ENCODE data around the gene SLC6A19.
"Not testable (repeated sequence)": the region's sequence is repeated elsewhere in the genome, so short reads cannot be mapped to it uniquely, and the experiment has no call there.

The SLC6A19 gene

GRCh38 chr5:1247811-1248210, 46.4 kb downstream of the SLC6A19 start:
- DNase-seq = peak; percentile 26 to 87

GRCh38 chr5:1249366-1250280, 48.2 kb downstream of the SLC6A19 start:
- no peak for DNase-seq

- DNase-seq = no peak
Observed at GRCh38 chr5:1251678-1252580, 50.5 kb downstream of the SLC6A19 start.

GRCh38 chr5:1252681-1253080, 51.3 kb downstream of the SLC6A19 start:
- DNase-seq = no peak

GRCh38 chr5:1253456-1254105, 52.2 kb downstream of the SLC6A19 start:
- no peak for DNase-seq

GRCh38 chr5:1254196-1254595, 52.8 kb downstream of the SLC6A19 start:
- no peak for DNase-seq

- DNase-seq = no peak
Observed at GRCh38 chr5:1255081-1255561, 53.7 kb downstream of the SLC6A19 start.

- DNase-seq = no peak
Observed at GRCh38 chr5:1256776-1257175, 55.4 kb downstream of the SLC6A19 start.

GRCh38 chr5:1257363-1257762, 56.0 kb downstream of the SLC6A19 start:
- DNase-seq = no peak

- DNase-seq = no peak
Observed at GRCh38 chr5:1257841-1258240, 56.4 kb downstream of the SLC6A19 start.

- DNase-seq = no peak
Observed at GRCh38 chr5:1259806-1260480, 58.5 kb downstream of the SLC6A19 start.

- no peak for DNase-seq
Observed at GRCh38 chr5:1261643-1262042, 60.2 kb downstream of the SLC6A19 start.

- DNase-seq = no peak
Observed at GRCh38 chr5:1262381-1262780, 61.0 kb downstream of the SLC6A19 start.

GRCh38 chr5:1264211-1264610, 62.8 kb downstream of the SLC6A19 start:
- DNase-seq = no peak

- DNase-seq = no peak
Observed at GRCh38 chr5:1265026-1265425, 63.6 kb downstream of the SLC6A19 start.

- DNase-seq = no peak
Observed at GRCh38 chr5:1265461-1266455, 64.4 kb downstream of the SLC6A19 start.

GRCh38 chr5:1266791-1267190, 65.4 kb downstream of the SLC6A19 start:
- no peak for DNase-seq

GRCh38 chr5:1267464-1267863, 66.1 kb downstream of the SLC6A19 start:
- DNase-seq = not testable (repeated sequence)

- no peak for DNase-seq
Observed at GRCh38 chr5:1268056-1268455, 66.7 kb downstream of the SLC6A19 start.

- no peak for DNase-seq
Observed at GRCh38 chr5:1268666-1269065, 67.3 kb downstream of the SLC6A19 start.

GRCh38 chr5:1270426-1270825, 69.0 kb downstream of the SLC6A19 start:
- no peak for DNase-seq
